Adrenal gland (tissue), 5 donors: ENCODE data around the gene AP2A2.

Experiments
- CTCF ChIP-seq, 6 experiments: fragments of 450-650 bp in 4 of 6; fragments of 200-600 bp in 2 of 6; sonication (generic) in 1 of 6; IDR thresholded peaks; 1 replicate in 5 of 6; 2 replicates in 1 of 6; pipeline versions ENCODE4 v1.5.1 to v1.8.0; 2016 to 2021; ENCODE audit warnings: antibody characterized with exemption in 6 of 6, mild to moderate bottlenecking in 2 of 6, moderate library complexity in 1 of 6
- POLR2A ChIP-seq, 2 donors: fragments of 450-650 bp; IDR thresholded peaks; one replicate each; pipeline ENCODE4 v1.6.1; 2017; ENCODE audit warnings: antibody characterized with exemption in 2 of 2, mild to moderate bottlenecking in 2 of 2, moderate library complexity in 1 of 2
- donor health status: DM: no; HTN: no; CAD: no.

GRCh38 chr11:932435-932834 lies 6.8 kb downstream of the AP2A2 start:
- no peak for TF ChIP-seq CTCF (IDR thresholded peaks at IDR 0.05)
- no peak for TF ChIP-seq POLR2A (IDR thresholded peaks at IDR 0.05)
